K562 (cell line): ENCODE data around the gene TPGS2. TPM values are rescaled to one million over a fixed set of nuclear protein-coding genes. Genes with fewer than 3 reads are reported as not detected.
A peak's percentile ranks its signal among the peaks of the same experiment; 100 is the strongest.

Experiments used
- BHLHE40 ChIP-seq: IDR thresholded peaks from 2 replicates; pipeline ENCODE4 v1.6.1; 2011; ENCODE audit warnings: low read length, improper control_type of control experiment
- EGR1 ChIP-seq: fragments of 450-650 bp; conservative IDR thresholded peaks from 2 replicates; pipeline ENCODE4 v1.6.1; 2017; ENCODE audit warnings: mild to moderate bottlenecking
- FOXK2 ChIP-seq, 2 experiments: fragments of 450-650 bp; IDR thresholded peaks in 1 of 2; conservative IDR thresholded peaks in 1 of 2; 2 replicates each; pipeline ENCODE4 v1.6.1; 2016; ENCODE audit warnings: low read depth in 2 of 2, mild to moderate bottlenecking in 1 of 2
- GABPB1 ChIP-seq: sonication (generic); formaldehyde crosslinking; IDR thresholded peaks from 2 replicates; pipeline ENCODE4 v1.8.0; 2022; ENCODE audit warnings: mild to moderate bottlenecking, missing genetic modification reagents
- GTF2E2 ChIP-seq: fragments of 200-800 bp; sonication (Bioruptor generic); IDR thresholded peaks from 2 replicates; pipeline ENCODE4 v1.6.1; 2016; ENCODE audit warnings: missing genetic modification characterization, missing compliant biosample characterization
- HDAC8 ChIP-seq: fragments of 450-650 bp; IDR thresholded peaks from 2 replicates; pipeline ENCODE4 v1.6.1; 2016; ENCODE audit warnings: mild to moderate bottlenecking, missing genetic modification characterization, moderate library complexity, missing compliant biosample characterization
- HNRNPLL ChIP-seq: fragments of 200-400 bp; formaldehyde crosslinking; IDR thresholded peaks from 2 replicates; pipeline ENCODE4 v1.6.1; 2017; ENCODE audit warnings: low read length, low read depth, mild to moderate bottlenecking; ENCODE audit not compliant: poor library complexity, severe bottlenecking
- MAZ ChIP-seq, 2 experiments: fragments of 450-650 bp in 1 of 2; sonication (generic) in 1 of 2; formaldehyde crosslinking; IDR thresholded peaks in 1 of 2; conservative IDR thresholded peaks in 1 of 2; 2 replicates each; pipeline versions ENCODE4 v1.4.0 to v1.5.0; 2020; ENCODE audit warnings: mild to moderate bottlenecking in 1 of 2, missing genetic modification reagents in 1 of 2
- NEUROD1 ChIP-seq: fragments of 150-350 bp; IDR thresholded peaks from 2 replicates; pipeline ENCODE4 v1.6.1; 2014; ENCODE audit warnings: borderline replicate concordance, low read length, low read depth; ENCODE audit not compliant: partially characterized antibody
- NFRKB ChIP-seq: fragments of 450-650 bp; IDR thresholded peaks from 2 replicates; pipeline ENCODE4 v1.6.1; 2016; ENCODE audit warnings: low read depth
- NONO ChIP-seq, 2 experiments: fragments of 200-400 bp in 1 of 2; fragments of 450-650 bp in 1 of 2; formaldehyde crosslinking in 1 of 2; IDR thresholded peaks; 2 replicates each; pipeline ENCODE4 v1.6.1; 2017; ENCODE audit warnings: low read depth in 2 of 2, mild to moderate bottlenecking in 2 of 2, moderate library complexity in 2 of 2, low read length in 1 of 2
- NRF1 ChIP-seq, 2 experiments: fragments of 450-650 bp; IDR thresholded peaks in 1 of 2; conservative IDR thresholded peaks in 1 of 2; 2 replicates each; pipeline ENCODE4 v1.6.1; 2014; ENCODE audit warnings: mild to moderate bottlenecking in 2 of 2
- PTBP1 ChIP-seq: fragments of 200-400 bp; formaldehyde crosslinking; IDR thresholded peaks from 2 replicates; pipeline ENCODE4 v1.6.1; 2017; ENCODE audit warnings: low read depth, low read length
- RFX1 ChIP-seq: fragments of 450-650 bp; IDR thresholded peaks from 2 replicates; pipeline ENCODE4 v1.6.1; 2016; ENCODE audit warnings: mild to moderate bottlenecking, moderate library complexity
- RUNX1 ChIP-seq: sonication (generic); IDR thresholded peaks from 2 replicates; pipeline ENCODE4 v1.6.1; 2016; ENCODE audit warnings: antibody characterized with exemption, low read depth
- SUPT5H ChIP-seq: fragments of 450-650 bp; IDR thresholded peaks from 2 replicates; pipeline ENCODE4 v1.6.1; 2016
- ZNF239 ChIP-seq: fragments of 250-450 bp; sonication (Bioruptor Pico); IDR thresholded peaks from 2 replicates; pipeline ENCODE4 v1.4.0; 2020; ENCODE audit warnings: mild to moderate bottlenecking
- ZNF24 ChIP-seq: fragments of 450-650 bp; IDR thresholded peaks from 2 replicates; pipeline ENCODE4 v1.6.1; 2016
- ZNF696 ChIP-seq: fragments of 250-450 bp; sonication (Bioruptor Pico); conservative IDR thresholded peaks from 2 replicates; pipeline ENCODE4 v1.4.0; 2020; ENCODE audit warnings: mild to moderate bottlenecking, moderate library complexity
- polyA plus RNA-seq, 8 experiments: library from polyadenylated mRNA; depleted of rRNA in 4 of 8; stranded (reverse) in 5 of 8; unstranded in 3 of 8; fragments of >200 nt; fragmentation: Nextera tagmentation in 2 of 8; fragmentation: Illumina TruSeq in 1 of 8; extraction: Ambion mirVana in 2 of 8; extraction: Trizol in 1 of 8; gene quantifications; 2 replicates each; pipeline versions ENCODE4 v1.2.1 to v1.2.3, GENCODE V29; 2011 to 2014; ENCODE audit warnings: inconsistent platforms in 1 of 8, missing spikeins in 1 of 8
- total RNA-seq, 7 experiments: library from RNA; depleted of rRNA in 6 of 7; stranded (reverse); fragments of >200 nt in 6 of 7; fragmentation: Illumina TruSeq in 2 of 7; extraction: Trizol in 2 of 7; gene quantifications; 2 replicates each; pipeline versions ENCODE4 v1.2.1 to v1.2.3, GENCODE V29; 2011 to 2021; ENCODE audit warnings: low replicate concordance in 1 of 7
- TF ChIP-seq, protein P1 (sequence below), 3 experiments: fragments of 200-800 bp in 1 of 3; fragments of 250-450 bp in 1 of 3; fragments of 450-650 bp in 1 of 3; sonication (Bioruptor Pico) in 1 of 3; sonication (Bioruptor generic) in 1 of 3; formaldehyde crosslinking in 1 of 3; IDR thresholded peaks; 2 replicates each; pipeline versions ENCODE4 v1.6.1 to v1.8.0; 2016 to 2022; ENCODE audit warnings: mild to moderate bottlenecking in 2 of 3, missing genetic modification characterization in 2 of 3, missing compliant biosample characterization in 1 of 3, moderate library complexity in 1 of 3
- TF ChIP-seq, protein P2 (sequence below), 2 experiments: fragments of 450-650 bp in 1 of 2; sonication (generic) in 1 of 2; formaldehyde crosslinking; conservative IDR thresholded peaks; 2 replicates each; pipeline versions ENCODE4 v1.4.0 to v1.8.1; 2020 to 2022; ENCODE audit warnings: mild to moderate bottlenecking in 1 of 2, missing genetic modification reagents in 1 of 2
- TF ChIP-seq, protein P3 (sequence below): fragments of 250-450 bp; sonication (Bioruptor Pico); IDR thresholded peaks from 2 replicates; pipeline ENCODE4 v1.5.0; 2022; ENCODE audit warnings: mild to moderate bottlenecking

Gene TPGS2
- total and polyA plus RNA-seq, 9 of the 15 experiments (the other 6 are each of a cell fraction or from before 2014, with no cell fraction given) = 94.2 to 449 (median 134) TPM

DNA sequence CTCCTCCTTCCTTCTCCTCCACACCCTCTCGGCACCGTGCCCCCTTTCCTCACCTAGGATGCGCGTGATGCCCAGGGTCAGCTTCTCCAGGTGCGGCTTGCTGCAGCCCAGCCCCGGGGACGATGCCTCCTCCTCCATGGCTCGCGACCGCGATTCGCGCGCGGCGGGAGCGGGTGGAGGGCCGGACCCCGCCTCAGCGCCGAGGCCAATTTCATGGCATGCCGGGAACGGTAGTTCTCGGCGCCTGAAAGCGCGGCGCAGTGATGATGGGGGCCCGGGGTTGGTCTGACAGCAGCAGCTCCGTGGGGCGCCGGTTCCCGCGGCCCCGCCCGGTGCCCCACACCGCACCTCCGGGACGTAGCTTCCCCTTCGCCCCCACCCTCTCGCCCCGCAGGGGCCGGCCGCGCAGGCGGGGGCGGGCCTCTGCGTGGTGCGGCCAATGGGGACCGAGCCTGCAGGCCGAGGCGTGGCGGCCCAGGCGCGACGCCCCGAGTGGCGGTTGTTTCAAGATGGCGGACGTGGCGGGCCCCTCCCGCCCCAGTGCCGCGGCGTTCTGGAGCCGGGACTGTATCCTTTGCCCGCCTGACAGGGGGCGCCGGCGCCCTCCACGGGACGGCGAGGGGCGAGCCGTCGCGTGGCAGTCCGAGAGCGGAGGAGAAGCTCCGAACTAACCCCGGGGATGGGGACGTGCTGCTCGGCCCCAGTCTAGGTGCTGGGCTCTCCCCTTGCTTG is at the start of gene TPGS2, which contains the start of gene KIAA1328 (continued):
- TF ChIP-seq MAZ (CRISPR knock-in tag; conservative IDR thresholded peaks at IDR 0.05 in 1 of 2, IDR thresholded peaks at IDR 0.05 in 1 of 2) (peak; percentile 91 to 92), NFRKB (0 out of 2 replicates have a peak, but pooled peaks have one; percentile 4), EGR1 (peak; percentile 51; the same call in 1 of the 2 replicates), BHLHE40 (peak; percentile 58), RUNX1 (no peak), RFX1 (no peak), HDAC8 (peak; percentile 27; the same call in 1 of the 2 replicates), PTBP1 (no peak), GTF2E2 (no peak; the same call in 1 of the 2 replicates), NRF1 (conservative IDR thresholded peaks at IDR 0.05 in 1 of 2, IDR thresholded peaks at IDR 0.05 in 1 of 2) (peak; percentile 89 to 90), ZNF24 (0 out of 2 replicates have a peak, but pooled peaks have one; percentile 4), GABPB1 (CRISPR knock-in tag) (peak; percentile 31; the same call in 1 of the 2 replicates), SUPT5H (peak; percentile 82), ZNF239 (CRISPR knock-in tag) (no peak), NONO (IDR thresholded peaks at IDR 0.05; ENCODE audit: low read depth in 2 of 2, low read length in 1 of 2) (peak in 1 of 2 experiments; percentile 59; a peak in 1 of 4 replicates), HNRNPLL (no peak), ZNF696 (no peak), NEUROD1 (no peak), FOXK2 (conservative IDR thresholded peaks at IDR 0.05 in 1 of 2, IDR thresholded peaks at IDR 0.05 in 1 of 2; ENCODE audit: low read depth in 2 of 2) (no peak; a peak in 1 of 4 replicates)
- TF ChIP-seq, protein P1, sequence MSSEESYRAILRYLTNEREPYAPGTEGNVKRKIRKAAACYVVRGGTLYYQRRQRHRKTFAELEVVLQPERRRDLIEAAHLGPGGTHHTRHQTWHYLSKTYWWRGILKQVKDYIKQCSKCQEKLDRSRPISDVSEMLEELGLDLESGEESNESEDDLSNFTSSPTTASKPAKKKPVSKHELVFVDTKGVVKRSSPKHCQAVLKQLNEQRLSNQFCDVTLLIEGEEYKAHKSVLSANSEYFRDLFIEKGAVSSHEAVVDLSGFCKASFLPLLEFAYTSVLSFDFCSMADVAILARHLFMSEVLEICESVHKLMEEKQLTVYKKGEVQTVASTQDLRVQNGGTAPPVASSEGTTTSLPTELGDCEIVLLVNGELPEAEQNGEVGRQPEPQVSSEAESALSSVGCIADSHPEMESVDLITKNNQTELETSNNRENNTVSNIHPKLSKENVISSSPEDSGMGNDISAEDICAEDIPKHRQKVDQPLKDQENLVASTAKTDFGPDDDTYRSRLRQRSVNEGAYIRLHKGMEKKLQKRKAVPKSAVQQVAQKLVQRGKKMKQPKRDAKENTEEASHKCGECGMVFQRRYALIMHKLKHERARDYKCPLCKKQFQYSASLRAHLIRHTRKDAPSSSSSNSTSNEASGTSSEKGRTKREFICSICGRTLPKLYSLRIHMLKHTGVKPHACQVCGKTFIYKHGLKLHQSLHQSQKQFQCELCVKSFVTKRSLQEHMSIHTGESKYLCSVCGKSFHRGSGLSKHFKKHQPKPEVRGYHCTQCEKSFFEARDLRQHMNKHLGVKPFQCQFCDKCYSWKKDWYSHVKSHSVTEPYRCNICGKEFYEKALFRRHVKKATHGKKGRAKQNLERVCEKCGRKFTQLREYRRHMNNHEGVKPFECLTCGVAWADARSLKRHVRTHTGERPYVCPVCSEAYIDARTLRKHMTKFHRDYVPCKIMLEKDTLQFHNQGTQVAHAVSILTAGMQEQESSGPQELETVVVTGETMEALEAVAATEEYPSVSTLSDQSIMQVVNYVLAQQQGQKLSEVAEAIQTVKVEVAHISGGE (CRISPR knock-in tag; IDR thresholded peaks at IDR 0.05) = peak in 1 of 3 experiments; percentile 48; a peak in 1 of 6 replicates
- TF ChIP-seq, protein P2, sequence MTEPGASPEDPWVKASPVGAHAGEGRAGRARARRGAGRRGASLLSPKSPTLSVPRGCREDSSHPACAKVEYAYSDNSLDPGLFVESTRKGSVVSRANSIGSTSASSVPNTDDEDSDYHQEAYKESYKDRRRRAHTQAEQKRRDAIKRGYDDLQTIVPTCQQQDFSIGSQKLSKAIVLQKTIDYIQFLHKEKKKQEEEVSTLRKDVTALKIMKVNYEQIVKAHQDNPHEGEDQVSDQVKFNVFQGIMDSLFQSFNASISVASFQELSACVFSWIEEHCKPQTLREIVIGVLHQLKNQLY (CRISPR knock-in tag; conservative IDR thresholded peaks at IDR 0.05) = no peak
- TF ChIP-seq, protein P3, sequence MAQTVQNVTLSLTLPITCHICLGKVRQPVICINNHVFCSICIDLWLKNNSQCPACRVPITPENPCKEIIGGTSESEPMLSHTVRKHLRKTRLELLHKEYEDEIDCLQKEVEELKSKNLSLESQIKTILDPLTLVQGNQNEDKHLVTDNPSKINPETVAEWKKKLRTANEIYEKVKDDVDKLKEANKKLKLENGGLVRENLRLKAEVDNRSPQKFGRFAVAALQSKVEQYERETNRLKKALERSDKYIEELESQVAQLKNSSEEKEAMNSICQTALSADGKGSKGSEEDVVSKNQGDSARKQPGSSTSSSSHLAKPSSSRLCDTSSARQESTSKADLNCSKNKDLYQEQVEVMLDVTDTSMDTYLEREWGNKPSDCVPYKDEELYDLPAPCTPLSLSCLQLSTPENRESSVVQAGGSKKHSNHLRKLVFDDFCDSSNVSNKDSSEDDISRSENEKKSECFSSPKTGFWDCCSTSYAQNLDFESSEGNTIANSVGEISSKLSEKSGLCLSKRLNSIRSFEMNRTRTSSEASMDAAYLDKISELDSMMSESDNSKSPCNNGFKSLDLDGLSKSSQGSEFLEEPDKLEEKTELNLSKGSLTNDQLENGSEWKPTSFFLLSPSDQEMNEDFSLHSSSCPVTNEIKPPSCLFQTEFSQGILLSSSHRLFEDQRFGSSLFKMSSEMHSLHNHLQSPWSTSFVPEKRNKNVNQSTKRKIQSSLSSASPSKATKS = no peak
